Suprapubic skin (tissue), 4 donors: ENCODE results near the gene SND1.

ENCODE experiments used
- CTCF ChIP-seq, 2 donors: fragments of 200-600 bp in 1 of 2; fragments of 450-650 bp in 1 of 2; sonication (generic) in 1 of 2; IDR thresholded peaks; one replicate each; pipeline ENCODE4 v1.5.1; 2016 to 2019; ENCODE audit warnings: antibody characterized with exemption in 2 of 2, mild to moderate bottlenecking in 1 of 2, moderate library complexity in 1 of 2
- POLR2A ChIP-seq, 2 donors: fragments of 450-650 bp; IDR thresholded peaks; one replicate each; pipeline ENCODE4 v1.6.1; 2017; ENCODE audit warnings: antibody characterized with exemption in 2 of 2, mild to moderate bottlenecking in 2 of 2, moderate library complexity in 2 of 2
- POLR2AphosphoS5 ChIP-seq, 3 donors: sonication (generic); formaldehyde crosslinking; IDR thresholded peaks; one replicate each; pipeline ENCODE4 v1.6.1; 2017; ENCODE audit warnings: antibody characterized with exemption in 3 of 3

GRCh38 chr7:128007303-128007680, 355.3 kb downstream of the SND1 start:
- TF ChIP-seq CTCF (IDR thresholded peaks at IDR 0.05) (no peak), POLR2A (IDR thresholded peaks at IDR 0.05) (no peak), POLR2AphosphoS5 (IDR thresholded peaks at IDR 0.05) (no peak)
